Activated CD4-positive, alpha-beta T cell treated with anti-CD3 and anti-CD28 coated beads, Interleukin-2, amount 50 U/mL, for 24 hours (primary cell): ENCODE measurements around the gene DNAJB12.

ENCODE experiments used
- DNase-seq, 2 donors: peaks; one replicate each; pipeline ENCODE4 v3.0.0-alpha.2; 2020; ENCODE audit warnings: low read depth in 1 of 2, low spot score in 1 of 2

DNAJB12 gene

DNA sequence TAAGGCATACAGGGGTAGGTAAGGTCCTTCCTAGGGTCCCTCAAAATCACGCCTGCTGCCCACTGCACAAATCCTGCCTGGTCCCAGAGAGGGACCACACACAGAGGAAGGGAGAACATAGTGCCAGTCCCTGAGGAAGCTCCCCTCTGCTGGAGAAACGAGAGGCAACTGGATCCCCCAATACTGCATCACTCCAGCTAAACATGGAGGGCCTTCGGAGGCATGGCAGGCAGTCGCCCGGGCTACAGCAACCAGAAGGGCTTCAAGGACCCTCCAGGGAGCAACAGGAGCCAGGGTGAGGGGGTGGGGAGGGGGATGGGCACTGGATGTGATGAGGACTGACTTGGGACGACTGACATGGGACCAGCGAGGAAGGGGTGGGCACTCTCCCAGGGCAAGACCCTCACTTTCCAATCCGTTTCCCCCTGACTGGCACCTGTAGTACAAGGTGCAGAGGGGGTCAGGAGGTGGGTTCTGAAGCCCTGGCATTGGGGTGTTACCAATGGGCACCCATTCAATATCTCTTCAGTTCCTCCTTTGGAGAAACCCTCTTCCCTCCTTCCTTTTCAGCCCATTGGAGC, 59.3 kb downstream of the DNAJB12 start:
- DNase-seq: no peak

GRCh38 chr10:72292223-72292691, 62.5 kb downstream of the DNAJB12 start:
- no peak for DNase-seq

DNA sequence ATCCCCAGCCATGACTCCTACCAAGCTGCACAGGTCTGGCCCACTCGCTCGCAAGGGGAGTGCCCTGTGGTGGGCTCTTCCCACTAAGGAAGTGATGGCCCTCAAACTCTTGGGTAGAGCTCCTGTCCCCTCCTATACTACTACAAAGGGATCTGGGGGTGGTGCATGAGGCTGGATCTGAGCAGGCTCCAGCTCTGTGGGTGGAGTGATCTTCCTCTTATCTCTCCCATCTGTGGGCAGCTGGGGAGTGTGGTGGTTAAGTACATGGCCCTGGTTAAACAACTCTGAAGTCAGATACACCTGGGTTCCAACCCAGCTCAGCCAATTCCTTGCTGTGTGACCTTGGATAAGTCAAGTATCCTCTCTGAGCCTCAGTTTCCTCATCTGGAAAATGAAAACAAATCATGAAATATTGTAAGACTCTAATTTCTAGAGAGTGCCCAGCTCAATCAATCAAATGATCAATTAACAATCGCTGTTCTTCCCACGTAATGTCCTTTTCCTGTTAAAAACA, 63.6 kb downstream of the DNAJB12 start:
- DNase-seq: no peak

GRCh38 chr10:72285972-72286521, 68.7 kb downstream of the DNAJB12 start:
- DNase-seq: no peak

GRCh38 chr10:72283131-72283530, 71.6 kb downstream of the DNAJB12 start:
- no peak for DNase-seq
